Measurements from ENCODE around the gene PAX5. TPM values are rescaled to one million over a fixed set of nuclear protein-coding genes. Genes with fewer than 3 reads are reported as not detected.

Gene PAX5
- total RNA-seq, 1 experiment from 2014 or later = 0.39 TPM

DNA sequence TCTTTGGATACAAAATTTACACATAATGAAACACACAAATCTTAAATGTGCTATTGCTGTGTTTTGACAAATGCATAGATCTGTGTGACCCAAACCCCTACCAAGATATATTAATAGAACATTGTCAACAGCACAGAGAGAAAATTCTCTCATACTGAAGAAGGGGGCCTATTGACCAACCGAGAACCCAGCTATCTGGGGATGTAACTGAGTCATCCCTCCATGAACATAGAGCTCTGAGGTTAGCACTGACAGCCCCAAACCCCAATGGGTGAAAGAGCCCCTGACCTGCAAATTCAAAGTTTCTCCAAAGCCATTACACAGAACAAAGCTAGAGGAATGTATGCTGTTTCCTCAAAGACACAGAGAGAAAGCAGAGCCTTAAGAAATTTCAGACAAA, 180.8 kb downstream of the PAX5 start:
- Histone ChIP-seq H3K23ac (ENCODE audit: insufficient read length, low read depth, low read length) (no peak overlapping the region), H3K23me2 (ENCODE audit: insufficient read length, low read depth, low read length, poor library complexity, severe bottlenecking) (no peaks in the 10 kb centered on the region), H2AK5ac (ENCODE audit: insufficient read length, low read length) (no peak overlapping the region), H3K9me3 (ENCODE audit: control insufficient read depth, low read depth, low read length) (no peaks in the 10 kb centered on the region), H3K56ac (ENCODE audit: insufficient read length, low read depth, low read length) (no peak overlapping the region), H3K4me2 (ENCODE audit: insufficient read depth, insufficient read length, low read length) (no peak overlapping the region), H3K9ac (ENCODE audit: extremely low read depth, insufficient read length, low read length) (no peak overlapping the region), H3K4ac (ENCODE audit: low read depth, low read length) (no peak overlapping the region), H4K8ac (replicated peaks; ENCODE audit: insufficient read length, low read depth, low read length) (no peak overlapping the region), H3K27ac (ENCODE audit: insufficient read length, low read depth, low read length) (no peak overlapping the region), H2BK5ac (ENCODE audit: insufficient read length, low read length) (no peak overlapping the region), H3K14ac (ENCODE audit: insufficient read depth, low read length) (no peak overlapping the region), H3K79me1 (ENCODE audit: insufficient read depth, low read depth, low read length, poor library complexity, severe bottlenecking) (no peaks in the 10 kb centered on the region), H3K79me2 (ENCODE audit: insufficient read depth, low read length) (no peaks in the 10 kb centered on the region), H4K91ac (ENCODE audit: insufficient read length, low read depth, low read length) (no peak overlapping the region), H3K4me1 (ENCODE audit: insufficient read depth, low read length) (peaks cover 3% of the 10 kb centered on the region; the same call in 1 of the 2 replicates), H2BK120ac (ENCODE audit: low read depth, low read length, poor library complexity, severe bottlenecking) (no peak overlapping the region), H3K27me3 (ENCODE audit: insufficient read depth, low read length) (no peaks in the 10 kb centered on the region), H4K5ac (ENCODE audit: insufficient read length, low read depth, low read length) (no peak overlapping the region), H3T11ph (ENCODE audit: low read length) (no peak overlapping the region), H2BK15ac (ENCODE audit: low read depth, low read length) (no peak overlapping the region), H2BK12ac (ENCODE audit: insufficient read length, low read depth, low read length) (no peak overlapping the region), H4K20me1 (ENCODE audit: control insufficient read depth, insufficient read depth, insufficient read length) (no peaks in the 10 kb centered on the region), H3K18ac (ENCODE audit: insufficient read length, low read depth, low read length) (no peak overlapping the region), H2BK20ac (ENCODE audit: low read depth, low read length, poor library complexity, severe bottlenecking) (no peak overlapping the region), H2AFZ (ENCODE audit: low read length) (no peak overlapping the region)
- Mint-ChIP-seq H3K27ac (no peak overlapping the region), H3K4me3 (no peak overlapping the region), H3K27me3 (ENCODE audit: low read depth) (peaks cover 12% of the 10 kb centered on the region; the same call in 1 of the 2 replicates), H3K4me1 (peaks cover 25 to 34% of the 10 kb centered on the region in 2 experiments), H3K9me3 (no peaks in the 10 kb centered on the region), H3K36me3 (ENCODE audit: insufficient read depth in 1 of 3, low read depth in 3 of 3) (no peaks in the 10 kb centered on the region)
- WGBS (ENCODE audit: extremely low coverage, insufficient read length, low lambda C conversion rate) = no CpG with 5 or more reads among the region's 1 CpG
- TF ChIP-seq, protein P1, sequence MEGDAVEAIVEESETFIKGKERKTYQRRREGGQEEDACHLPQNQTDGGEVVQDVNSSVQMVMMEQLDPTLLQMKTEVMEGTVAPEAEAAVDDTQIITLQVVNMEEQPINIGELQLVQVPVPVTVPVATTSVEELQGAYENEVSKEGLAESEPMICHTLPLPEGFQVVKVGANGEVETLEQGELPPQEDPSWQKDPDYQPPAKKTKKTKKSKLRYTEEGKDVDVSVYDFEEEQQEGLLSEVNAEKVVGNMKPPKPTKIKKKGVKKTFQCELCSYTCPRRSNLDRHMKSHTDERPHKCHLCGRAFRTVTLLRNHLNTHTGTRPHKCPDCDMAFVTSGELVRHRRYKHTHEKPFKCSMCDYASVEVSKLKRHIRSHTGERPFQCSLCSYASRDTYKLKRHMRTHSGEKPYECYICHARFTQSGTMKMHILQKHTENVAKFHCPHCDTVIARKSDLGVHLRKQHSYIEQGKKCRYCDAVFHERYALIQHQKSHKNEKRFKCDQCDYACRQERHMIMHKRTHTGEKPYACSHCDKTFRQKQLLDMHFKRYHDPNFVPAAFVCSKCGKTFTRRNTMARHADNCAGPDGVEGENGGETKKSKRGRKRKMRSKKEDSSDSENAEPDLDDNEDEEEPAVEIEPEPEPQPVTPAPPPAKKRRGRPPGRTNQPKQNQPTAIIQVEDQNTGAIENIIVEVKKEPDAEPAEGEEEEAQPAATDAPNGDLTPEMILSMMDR (conservative IDR thresholded peaks at IDR 0.05) = no peak
- DNase-seq = no peak
